B cell (primary cell): Measurements from ENCODE around the gene PLEKHO1. TPM values are rescaled to one million over a fixed set of nuclear protein-coding genes. Genes with fewer than 3 reads are reported as not detected.

Experiments
- ATAC-seq: fragments of 200-7000 bp; cut with Tn5 transposase; one replicate; pipeline ENCODE4 v1.10.0; 2021; ENCODE audit warnings: low read depth, mild to moderate bottlenecking, moderate number of reproducible peaks, moderate library complexity
- CTCF ChIA-PET: fragments of 350-600 bp; sonication (Branson Sonifier 250); formaldehyde crosslinking; loops from one replicate; lab custom pipeline; 2021; ENCODE audit warnings: antibody characterized with exemption, inconsistent platforms; lab: Charles Lee
- POLR2A ChIA-PET: fragments of 350-600 bp; sonication (Branson Sonifier 250); formaldehyde crosslinking; loops from one replicate; lab custom pipeline; 2021; ENCODE audit warnings: antibody characterized with exemption; lab: Charles Lee
- DNase-seq: peaks from one replicate; pipeline ENCODE4 v3.0.0; 2013
- H2AFZ ChIP-seq: 2 replicates; pipeline ENCODE4 v1.6.1; 2012; ENCODE audit warnings: mild to moderate bottlenecking, low read depth, low read length; ENCODE audit not compliant: insufficient read depth, poor library complexity, severe bottlenecking
- H3K27ac ChIP-seq, 2 donors: 1 replicate in 1 of 2; 2 replicates in 1 of 2; pipeline ENCODE4 v1.5.1; 2012 to 2013; ENCODE audit warnings: low read length in 2 of 2, mild to moderate bottlenecking in 2 of 2, moderate library complexity in 1 of 2
- H3K27me3 ChIP-seq, 4 experiments: fragments of 200-600 bp in 1 of 4; sonication (generic) in 1 of 4; replicated peaks in 1 of 4; 1 replicate in 2 of 4; 2 replicates in 2 of 4; pipeline versions ENCODE4 v1.6.1 to v1.7.0; 2013 to 2016; ENCODE audit warnings: low read length in 3 of 4, mild to moderate bottlenecking in 2 of 4, mixed read lengths in 1 of 4, moderate library complexity in 1 of 4; ENCODE audit not compliant: insufficient read depth in 4 of 4, control insufficient read depth in 3 of 4; ENCODE audit errors: control extremely low read depth in 1 of 4
- H3K36me3 ChIP-seq, 2 experiments: replicated peaks in 1 of 2; 1 replicate in 1 of 2; 2 replicates in 1 of 2; pipeline versions ENCODE4 v1.6.1 to v1.7.1; 2013; ENCODE audit warnings: low read length in 1 of 2; ENCODE audit not compliant: insufficient read depth in 2 of 2, control insufficient read depth in 1 of 2; ENCODE audit errors: control extremely low read depth in 1 of 2, extremely low read depth in 1 of 2
- H3K4me1 ChIP-seq, 2 donors: fragments of 200-600 bp in 1 of 2; sonication (generic) in 1 of 2; 1 replicate in 1 of 2; 2 replicates in 1 of 2; pipeline versions ENCODE4 v1.5.1 to v1.6.1; 2013 to 2017; ENCODE audit warnings: low read length in 2 of 2; ENCODE audit not compliant: control insufficient read depth in 2 of 2, insufficient read depth in 2 of 2
- H3K4me2 ChIP-seq: replicated peaks from 2 replicates; pipeline ENCODE3; 2012; ENCODE audit warnings: mild to moderate bottlenecking, low read depth, low read length; ENCODE audit not compliant: poor library complexity, severe bottlenecking
- H3K4me3 ChIP-seq, 5 experiments: fragments of 200-600 bp in 1 of 5; sonication (generic) in 1 of 5; 1 replicate in 3 of 5; 2 replicates in 2 of 5; pipeline versions ENCODE4 v1.5.1 to v1.7.0; 2011 to 2016; ENCODE audit warnings: low read length in 4 of 5, mild to moderate bottlenecking in 4 of 5, low read depth in 2 of 5, control low read depth in 1 of 5, moderate library complexity in 1 of 5; ENCODE audit not compliant: insufficient read depth in 1 of 5; ENCODE audit errors: control extremely low read depth in 1 of 5, extremely low read depth in 1 of 5
- H3K79me2 ChIP-seq: fragments of 200-600 bp; sonication (generic); one replicate; pipeline ENCODE4 v1.6.0; 2016; ENCODE audit warnings: low read length; ENCODE audit not compliant: control insufficient read depth, insufficient read depth
- H3K9ac ChIP-seq: fragments of 200-600 bp; sonication (generic); 2 replicates; pipeline ENCODE4 v1.6.1; 2017; ENCODE audit warnings: mild to moderate bottlenecking, low read length, moderate library complexity
- H3K9me3 ChIP-seq, 3 donors: one replicate each; pipeline versions ENCODE4 v1.6.1 to v1.7.1; 2013; ENCODE audit warnings: low read length in 2 of 3; ENCODE audit not compliant: control insufficient read depth in 2 of 3, insufficient read depth in 1 of 3; ENCODE audit errors: control extremely low read depth in 1 of 3
- H4K20me1 ChIP-seq: 2 replicates; pipeline ENCODE4 v1.6.0; 2012; ENCODE audit warnings: mild to moderate bottlenecking, low read length; ENCODE audit not compliant: insufficient read depth, control insufficient read depth, poor library complexity, severe bottlenecking
- H3K27ac Mint-ChIP-seq: one replicate; pipeline ENCODE4 v1.8.0; 2021; ENCODE audit warnings: mixed read lengths
- H3K27me3 Mint-ChIP-seq: one replicate; pipeline ENCODE4 v1.8.0; 2021; ENCODE audit warnings: mixed read lengths
- H3K4me1 Mint-ChIP-seq: one replicate; pipeline ENCODE4 v1.8.0; 2021; ENCODE audit warnings: mixed read lengths
- H3K4me3 Mint-ChIP-seq: one replicate; pipeline ENCODE4 v1.8.0; 2021; ENCODE audit warnings: mixed read lengths
- H3K9me3 Mint-ChIP-seq: one replicate; pipeline ENCODE4 v1.8.0; 2022; ENCODE audit warnings: mixed read lengths; ENCODE audit not compliant: insufficient read depth
- CTCF ChIP-seq: fragments of 200-600 bp; IDR thresholded peaks from one replicate; pipeline ENCODE4 v1.8.0; 2022; ENCODE audit warnings: antibody characterized with exemption, mild to moderate bottlenecking
- EZH2 ChIP-seq: IDR thresholded peaks from 2 replicates; pipeline ENCODE4 v1.6.1; 2012; ENCODE audit warnings: borderline replicate concordance, low read depth, mild to moderate bottlenecking, moderate library complexity, low read length; ENCODE audit not compliant: insufficient read depth, poor library complexity, severe bottlenecking
- WGBS: methylation state at CpG from one replicate; pipeline ENCODE4 v1.1.5; 2013; ENCODE audit warnings: missing lambda C conversion rate; ENCODE audit not compliant: insufficient coverage; 5-methylcytosine and 5-hydroxymethylcytosine counted together
- intact Hi-C: fragments of 100-400 bp; cut with micrococcal nuclease; formaldehyde crosslinking; loops from one replicate; pipeline ENCODE4 v1.10.0; 2022
- polyA minus RNA-seq: library from RNA; depleted of rRNA, polyadenylated mRNA; stranded (reverse); fragments of >200 nt; gene quantifications from 2 replicates; pipeline ENCODE4 v1.2.3, GENCODE V29; 2012
- polyA plus RNA-seq: library from polyadenylated mRNA; depleted of rRNA; stranded (reverse); fragments of >200 nt; gene quantifications from 2 replicates; pipeline ENCODE4 v1.2.3, GENCODE V29; 2012
- total RNA-seq, 2 donors: library from RNA; stranded (reverse); fragments of 120-200 nt in 1 of 2; gene quantifications; 1 replicate in 1 of 2; 2 replicates in 1 of 2; pipeline versions ENCODE4 v1.2.3 to v1.2.4, GENCODE V29; 2013 to 2022

The PLEKHO1 gene
- total RNA-seq (182 and 186 TPM in 2 replicates), polyA plus RNA-seq (111 and 129 TPM in 2 replicates), polyA minus RNA-seq (195 and 225 TPM in 2 replicates)
- 196 TPM for total RNA-seq (2013)

GRCh38 chr1:150149271-150150132, at the start of gene PLEKHO1:
Gene PLEKHO1, plus strand, starts transcription at chr1:150149916. Its CDS starts 342 bp downstream, at chr1:150150258.
- Histone ChIP-seq H3K4me3 (peak within 1 kb of the TSS; percentile 73 to 96 (median 94)), H3K27me3 (no peaks in the 10 kb centered on the region), H3K4me2 (peak within 1 kb of the TSS; percentile 88), H3K4me1 (peaks cover 52 to 56% of the 10 kb centered on the region in 2 donors), H3K27ac (peak within 1 kb of the TSS; percentile 80 to 95), H4K20me1 (peaks cover 12% of the 10 kb centered on the region), H2AFZ (peak within 1 kb of the TSS; percentile 87), H3K79me2 (peaks cover 60% of the 10 kb centered on the region), H3K9ac (peak within 1 kb of the TSS; percentile 98), H3K36me3 (peaks cover 2 to 27% of the 10 kb centered on the region in 2 experiments), H3K9me3 (no peaks in the 10 kb centered on the region)
- Mint-ChIP-seq H3K27me3 (no peaks in the 10 kb centered on the region), H3K27ac (peak within 1 kb of the TSS; percentile 99), H3K4me1 (peaks cover 68% of the 10 kb centered on the region), H3K9me3 (no peaks in the 10 kb centered on the region), H3K4me3 (peak within 1 kb of the TSS; percentile 98)
- ATAC-seq, result peak; percentile 78
- ChIA-PET CTCF (interaction anchor here (0.5 to 4.2 kb wide), 10 partner anchors 10 to 187 kb away, joined by 3 to 26 read pairs (median 18); no protein-coding TSS in a partner anchor), POLR2A (interaction anchor here (0.6 to 5.0 kb wide), 14 partner anchors 12 to 846 kb away, joined by 3 to 139 read pairs (median 3); a partner anchor contains a TSS)
- intact Hi-C loops, result loop anchor here (5.0 kb wide), 1 partner anchor 37 kb away; no protein-coding TSS in a partner anchor
- under 1% methylated on average over 79 of the region's 89 CpGs for WGBS
- no peak for TF ChIP-seq CTCF
- no peak for TF ChIP-seq EZH2
- peak; percentile 92 for DNase-seq
